GM19025 (cell line): ENCODE measurements around the gene BTG4.

Experiments used
- ATAC-seq: cut with Tn5 transposase; IDR thresholded peaks from one replicate; pipeline ENCODE4 v1.9.1; 2021; ENCODE audit warnings: mild to moderate bottlenecking, low read depth, moderate library complexity; ENCODE audit not compliant: unreplicated experiment

Gene BTG4

DNA sequence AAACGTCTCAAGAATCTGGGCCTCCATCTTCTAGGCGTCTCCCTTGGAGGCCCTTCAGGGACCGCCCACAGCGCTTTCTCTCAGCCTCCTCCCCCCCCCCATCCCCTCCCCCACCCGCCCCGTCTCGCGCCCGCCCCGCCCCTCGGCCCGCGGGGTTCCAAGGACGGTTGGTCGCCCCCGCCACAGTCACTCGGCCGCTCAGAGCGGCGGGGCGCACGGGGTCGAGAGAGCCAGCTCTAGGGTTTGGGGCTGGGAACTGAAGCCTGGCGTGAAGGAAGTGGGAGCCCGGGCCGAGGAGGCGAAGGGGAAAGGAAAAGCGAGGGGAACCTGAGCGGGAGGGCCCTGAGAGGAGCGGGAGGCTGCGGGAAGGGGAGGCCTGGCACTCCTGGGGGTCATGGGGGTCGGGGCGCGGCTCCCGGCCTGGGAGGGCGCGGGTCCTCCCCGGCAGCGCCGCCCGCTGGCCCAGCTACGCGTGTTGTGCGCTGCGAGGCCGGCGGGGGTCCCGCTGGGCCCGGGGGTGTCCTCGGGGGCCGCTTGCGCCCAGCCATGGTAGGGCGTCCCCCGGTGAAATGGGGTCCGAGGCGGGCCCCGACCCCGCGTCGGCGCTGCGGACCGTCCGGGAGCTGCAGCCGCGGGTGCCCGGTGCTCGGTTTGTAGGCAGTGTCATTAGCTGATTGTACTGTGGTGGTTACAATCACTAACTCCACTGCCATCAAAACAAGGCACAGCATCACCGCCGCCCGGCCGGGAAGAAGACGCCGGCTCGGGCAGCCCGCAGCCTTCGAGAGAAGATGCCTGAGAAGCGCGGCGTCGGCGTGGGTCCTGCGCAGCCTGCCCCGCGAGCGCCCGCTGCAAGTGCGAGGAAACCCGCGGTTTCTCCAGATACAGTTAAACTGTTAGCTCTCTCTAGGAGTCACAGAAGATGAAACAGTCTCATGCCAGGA lies at the start of gene BTG4:
Gene BTG4 (minus strand): TSS at position 91 of the 944 bp plus-strand sequence. CDS start 13,610 bp downstream, outside the sequence.
- ATAC-seq = no peak

DNA sequence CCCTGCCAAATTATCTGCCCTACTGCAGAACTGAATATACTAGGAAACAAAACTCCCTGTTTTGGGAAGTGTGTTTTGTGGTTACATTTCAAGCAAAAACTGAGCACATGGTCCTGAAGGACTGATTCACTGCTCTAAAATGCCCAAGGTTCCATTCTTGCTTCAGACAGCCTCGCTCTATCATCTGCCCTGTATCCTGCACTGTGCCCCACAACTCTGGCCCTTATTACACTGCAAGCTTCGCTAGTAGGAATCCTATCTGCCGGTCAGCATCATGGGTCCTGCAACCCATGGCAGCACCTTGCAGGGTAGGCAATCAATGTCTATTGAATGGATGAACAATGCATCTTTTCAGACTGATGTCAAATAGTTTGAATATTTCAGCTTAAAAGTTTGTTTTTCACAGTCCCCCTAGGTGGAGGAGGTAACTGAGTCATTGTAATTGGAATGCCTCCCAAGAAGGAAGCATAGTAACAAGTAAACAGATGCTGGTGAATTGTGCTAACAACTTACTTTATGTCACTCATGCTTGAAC lies 49.7 kb upstream of the BTG4 start:
- no peak for ATAC-seq

GRCh38 chr11:111561306-111561705 lies 49.1 kb upstream of the BTG4 start:
- no peak for ATAC-seq

DNA sequence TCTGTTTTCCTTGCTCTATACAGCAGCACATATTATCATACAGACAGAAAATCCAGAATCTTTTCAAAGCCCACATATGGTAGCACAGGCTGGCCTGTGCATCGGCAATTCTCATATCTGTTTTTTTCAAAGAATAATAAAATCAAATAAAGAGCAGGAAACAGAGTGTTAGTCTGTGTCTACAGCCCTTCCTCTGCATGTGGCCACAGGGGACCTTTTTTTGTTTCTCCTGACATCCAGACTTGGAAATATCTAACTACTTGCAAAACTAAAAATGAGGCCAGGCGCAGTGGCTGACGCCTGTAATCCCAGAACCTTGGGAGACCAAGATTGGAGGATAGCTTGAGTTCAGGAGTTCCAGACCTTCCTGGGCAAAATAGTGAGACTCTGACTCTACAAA lies 48.6 kb upstream of the BTG4 start:
- ATAC-seq = no peak

- no peak for ATAC-seq
Observed at GRCh38 chr11:111559800-111560464, 47.7 kb upstream of the BTG4 start.

DNA sequence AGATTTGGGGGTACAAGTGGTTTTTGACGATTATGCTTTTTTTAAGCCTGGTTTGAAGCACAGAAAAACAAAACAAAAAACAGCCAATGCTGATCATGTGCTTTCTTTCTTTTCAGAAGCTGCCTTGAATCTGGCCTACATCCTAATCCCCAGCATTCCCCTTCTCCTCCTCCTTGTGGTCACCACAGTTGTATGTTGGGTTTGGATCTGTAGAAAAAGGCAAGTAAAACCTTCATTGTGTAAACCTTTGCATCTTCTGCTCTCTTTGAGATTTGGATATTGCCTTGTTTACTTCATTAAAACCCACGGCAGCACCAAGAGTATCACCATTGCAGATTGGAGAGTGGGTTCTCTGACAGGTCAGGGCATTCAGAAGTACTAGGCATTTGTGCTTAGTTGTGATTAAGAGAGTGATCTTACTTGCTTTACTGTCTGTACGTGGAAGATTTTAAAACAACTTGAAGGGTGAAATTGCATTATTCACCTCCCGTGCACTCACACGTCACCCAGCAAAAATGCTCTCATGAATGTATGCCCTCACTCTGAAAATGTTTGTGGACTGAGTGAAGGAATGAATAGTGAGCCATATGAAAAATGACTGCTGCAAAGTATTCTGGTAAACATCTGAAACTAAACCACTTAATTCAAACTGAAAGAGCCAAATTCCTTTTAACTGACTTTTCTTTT lies 45.4 kb upstream of the BTG4 start:
- ATAC-seq = no peak

- ATAC-seq = no peak
Observed at GRCh38 chr11:111555255-111555654, 43.1 kb upstream of the BTG4 start.

DNA sequence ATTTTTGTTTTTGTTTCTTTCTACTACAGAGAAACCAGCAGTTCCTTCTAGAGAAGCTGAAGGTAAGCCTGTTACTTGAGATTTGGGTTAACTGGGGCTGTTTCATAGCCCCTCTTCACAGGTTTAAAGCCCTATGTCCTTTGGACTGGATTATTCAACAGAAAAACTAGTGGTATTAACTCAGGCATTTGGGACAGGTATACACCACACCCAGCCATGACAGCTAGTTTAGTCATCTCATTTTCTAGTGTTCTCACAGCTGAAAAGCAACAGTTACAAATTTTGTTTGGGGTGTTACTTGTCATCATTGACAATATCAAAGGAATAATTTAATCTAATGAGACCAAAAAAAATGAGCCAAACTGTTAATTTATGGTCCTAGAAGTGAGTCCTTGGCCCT lies 42.3 kb upstream of the BTG4 start:
- no peak for ATAC-seq

DNA sequence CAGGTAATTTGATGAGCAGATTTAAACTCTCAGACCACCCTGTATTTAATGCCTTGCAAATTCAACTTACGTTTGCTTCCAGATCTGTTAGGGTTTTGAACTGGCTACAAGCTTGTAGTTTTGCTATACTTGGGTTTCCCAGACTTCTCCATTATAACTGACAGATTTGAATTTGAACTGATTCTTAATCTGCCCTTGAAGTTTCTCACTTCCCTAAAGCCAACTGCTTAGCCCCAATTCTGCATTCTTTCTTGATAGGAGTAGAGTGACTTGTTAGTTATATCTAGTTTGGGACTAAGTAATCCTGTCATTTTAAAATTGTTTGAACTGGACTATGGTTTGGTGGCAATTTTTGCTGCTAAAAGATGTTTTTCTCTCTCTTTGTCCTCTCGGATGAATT lies 38.1 kb upstream of the BTG4 start:
- no peak for ATAC-seq

DNA sequence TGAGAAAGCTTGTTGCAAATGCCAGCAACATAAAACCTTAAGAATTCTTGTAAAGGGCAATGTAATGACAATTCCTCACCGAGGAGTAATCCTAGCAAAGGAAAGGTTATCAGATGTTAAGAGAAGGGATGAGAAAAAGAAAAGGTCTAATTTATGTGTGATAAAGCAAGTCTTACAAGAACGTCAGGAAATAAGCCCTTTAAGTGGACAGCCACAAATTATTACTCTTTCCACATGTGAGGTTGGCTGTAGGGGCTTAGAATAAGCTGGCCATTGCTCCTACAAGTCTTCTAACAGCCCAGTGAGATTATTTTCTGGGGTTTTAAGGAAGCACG lies 37.6 kb upstream of the BTG4 start:
- ATAC-seq = no peak

- no peak for ATAC-seq
Observed at GRCh38 chr11:111549196-111549868, 37.1 kb upstream of the BTG4 start.

DNA sequence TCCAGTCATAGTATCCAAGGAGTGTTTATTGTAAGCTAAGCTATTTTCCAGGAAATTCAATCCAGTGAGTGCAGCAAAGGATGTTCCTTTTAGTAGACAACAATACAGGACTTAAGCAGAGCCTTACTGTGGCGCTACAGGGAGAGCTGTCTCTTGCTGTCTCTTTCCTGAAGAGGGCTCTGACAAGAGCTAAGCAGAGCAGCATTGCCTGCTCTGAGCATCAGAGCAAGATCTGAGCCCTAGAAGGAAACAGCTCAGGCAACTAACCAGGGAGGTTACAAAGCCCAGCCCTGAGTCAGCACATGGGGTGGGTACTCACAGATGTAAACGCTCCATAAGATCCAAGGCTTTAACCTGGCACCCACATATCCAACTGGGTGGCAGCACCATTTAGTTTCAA lies 36.3 kb upstream of the BTG4 start:
- ATAC-seq = no peak

DNA sequence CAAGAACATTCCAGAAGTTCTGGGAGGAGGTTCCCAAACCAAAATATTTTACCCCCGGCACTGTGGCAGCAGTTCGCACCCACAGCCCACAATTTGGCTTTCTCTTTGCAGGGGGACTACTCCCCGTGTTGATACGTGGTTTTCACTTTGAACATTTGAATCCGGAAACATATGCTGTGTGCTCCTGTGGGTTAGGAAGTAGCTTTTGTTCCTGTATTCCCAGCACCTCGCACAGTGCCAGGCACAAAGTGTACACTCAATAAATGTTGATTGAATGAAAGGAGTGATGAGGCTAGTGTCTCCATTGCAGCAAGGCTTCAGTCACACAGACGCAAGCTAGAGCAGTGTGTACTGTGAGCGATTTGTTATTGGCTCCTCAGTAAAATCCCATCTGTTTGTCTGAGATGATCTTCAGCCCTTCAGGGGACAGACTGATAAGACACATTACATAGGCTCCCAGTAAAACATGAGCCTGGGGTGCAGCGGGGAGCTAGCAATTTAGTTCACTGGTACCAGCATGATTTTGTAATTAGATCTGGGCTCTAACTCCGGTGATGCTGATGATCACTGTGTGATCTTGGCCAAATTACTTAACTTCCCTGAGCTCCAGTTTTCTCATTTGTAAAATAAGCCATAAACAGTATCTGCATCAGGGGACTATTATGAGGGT lies 30.6 kb upstream of the BTG4 start:
- no peak for ATAC-seq

- ATAC-seq = no peak
Observed at GRCh38 chr11:111541254-111542061, 29.3 kb upstream of the BTG4 start.

GRCh38 chr11:111540937-111541253 lies 28.7 kb upstream of the BTG4 start:
- no peak for ATAC-seq

DNA sequence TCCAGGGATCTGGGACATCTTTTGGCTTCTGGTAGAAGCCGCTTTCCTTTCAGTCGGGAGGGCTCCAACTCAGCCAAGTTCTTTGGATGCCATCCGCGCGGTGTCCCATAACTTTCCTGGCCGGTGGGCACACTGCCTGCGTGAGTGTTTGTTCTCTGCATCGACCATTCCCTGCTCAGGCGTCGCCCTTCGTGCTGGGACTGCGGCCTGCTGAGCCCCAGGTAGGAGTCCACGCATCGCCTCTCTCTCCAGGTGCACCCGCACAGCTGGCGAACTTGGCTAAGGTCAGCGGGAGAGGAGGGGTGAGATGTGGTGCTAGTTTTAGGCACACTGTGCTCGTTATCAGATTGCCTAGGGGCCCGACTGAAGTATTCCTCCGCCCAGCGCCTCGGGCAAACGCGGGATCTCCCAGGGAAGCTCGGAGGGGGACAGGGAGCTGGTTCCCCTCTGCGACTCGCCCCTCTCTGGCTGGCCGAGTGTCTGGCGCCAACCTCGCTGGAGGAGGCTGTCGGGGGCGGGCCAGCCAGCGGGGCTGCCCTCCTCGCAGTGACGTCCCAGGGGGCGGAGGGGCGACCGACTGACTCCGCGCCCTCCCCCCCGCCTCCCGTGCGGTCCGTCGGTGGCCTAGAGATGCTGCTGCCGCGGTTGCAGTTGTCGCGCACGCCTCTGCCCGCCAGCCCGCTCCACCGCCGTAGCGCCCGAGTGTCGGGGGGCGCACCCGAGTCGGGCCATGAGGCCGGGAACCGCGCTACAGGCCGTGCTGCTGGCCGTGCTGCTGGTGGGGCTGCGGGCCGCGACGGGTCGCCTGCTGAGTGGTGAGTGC lies 28.1 kb upstream of the BTG4 start, which contains the start of gene LAYN:
Gene LAYN (plus strand): TSS at position 607 of the 823 bp plus-strand sequence. CDS start 124 bp downstream, at position 731.
- no peak for ATAC-seq

- no peak for ATAC-seq
Observed at GRCh38 chr11:111539426-111540113, 27.4 kb upstream of the BTG4 start.
